Cardiac fibroblast (primary cell): ENCODE data around the gene HSPA1A.

Source experiments
- DNase-seq, 2 donors: peaks; one replicate each; pipeline versions ENCODE4 v3.0.0 to v3.0.0-alpha.2; 2010; ENCODE audit warnings: low read depth in 2 of 2
- H3K4me3 ChIP-seq, 2 donors: replicated peaks in 1 of 2; 1 replicate in 1 of 2; 2 replicates in 1 of 2; pipeline ENCODE4 v1.5.1; 2011; ENCODE audit warnings: low read depth in 2 of 2, low read length in 2 of 2, mild to moderate bottlenecking in 2 of 2, moderate library complexity in 1 of 2
- CTCF ChIP-seq: IDR thresholded peaks from one replicate; pipeline ENCODE4 v1.5.1; 2011; ENCODE audit warnings: low read depth, mild to moderate bottlenecking, low read length, inconsistent platforms

HSPA1A gene

GRCh38 chr6:31865205-31866118 is 50.1 kb downstream of the HSPA1A start:
- H3K4me3 ChIP-seq, result no peak overlapping the region
- no peak for DNase-seq
- TF ChIP-seq CTCF, result no peak
